Panc1 (cell line): ENCODE results near the gene KCND3. TPM values are rescaled to one million over a fixed set of nuclear protein-coding genes. Genes with fewer than 3 reads are reported as not detected.

ENCODE experiments used
- ATAC-seq: fragments of 200-7000 bp; cut with Tn5 transposase; 2 replicates; pipeline ENCODE4 v1.9.1; 2020; ENCODE audit warnings: mild to moderate bottlenecking, moderate library complexity
- BruUV-seq: library from RNA; stranded (reverse); fragments of 400-500 nt; replicated peaks from 2 replicates; lab custom pipeline; 2021; lab: Mats Ljungman, UMichigan
- CTCF ChIA-PET: fragments of 300-600 bp; sonication (Branson Sonifier 250); formaldehyde crosslinking; loops from one replicate; lab custom pipeline; 2022; ENCODE audit warnings: antibody characterized with exemption; lab: Charles Lee
- POLR2A ChIA-PET: fragments of 300-600 bp; sonication (Branson Sonifier 250); formaldehyde crosslinking; loops from one replicate; lab custom pipeline; 2022; ENCODE audit warnings: antibody characterized with exemption; lab: Charles Lee
- DNase-seq: peaks from one replicate; pipeline ENCODE4 v3.0.0-alpha.2; 2010; ENCODE audit warnings: low read depth, low spot score
- H3K27ac ChIP-seq: 2 replicates; pipeline ENCODE4 v1.5.1; 2011; ENCODE audit warnings: mild to moderate bottlenecking, low read length, inconsistent platforms
- H3K27me3 ChIP-seq: fragments of 200-500 bp; sonication (Bioruptor generic); 2 replicates; pipeline ENCODE4 v1.6.0; 2014; ENCODE audit warnings: low read length, inconsistent platforms; ENCODE audit not compliant: control insufficient read depth, insufficient read depth
- H3K36me3 ChIP-seq: fragments of 200-500 bp; sonication (Bioruptor generic); 2 replicates; pipeline ENCODE4 v1.5.1; 2014; ENCODE audit warnings: inconsistent platforms, mild to moderate bottlenecking, low read length, moderate library complexity; ENCODE audit not compliant: control insufficient read depth, insufficient read depth
- H3K4me1 ChIP-seq: 2 replicates; pipeline ENCODE4 v1.5.1; 2011; ENCODE audit warnings: inconsistent platforms, mild to moderate bottlenecking, low read length, moderate library complexity; ENCODE audit not compliant: control insufficient read depth, insufficient read depth
- H3K4me3 ChIP-seq, 2 experiments: 2 replicates each; pipeline ENCODE4 v1.5.1; 2011 to 2012; ENCODE audit warnings: low read depth in 2 of 2, low read length in 2 of 2, mild to moderate bottlenecking in 2 of 2, inconsistent platforms in 1 of 2, moderate library complexity in 1 of 2
- H3K9me3 ChIP-seq: fragments of 200-500 bp; sonication (Bioruptor generic); 2 replicates; pipeline ENCODE4 v1.5.1; 2014; ENCODE audit warnings: low read depth, mild to moderate bottlenecking, inconsistent platforms, low read length, moderate library complexity; ENCODE audit not compliant: control insufficient read depth, insufficient read depth
- POLR2AphosphoS5 ChIP-seq: IDR thresholded peaks from 2 replicates; pipeline ENCODE4 v1.6.1; 2012; ENCODE audit warnings: mild to moderate bottlenecking, low read depth, low read length, moderate library complexity
- REST ChIP-seq, 2 experiments: IDR thresholded peaks; 2 replicates each; pipeline ENCODE4 v1.6.1; 2011 to 2012; ENCODE audit warnings: low read depth in 2 of 2, control low read depth in 1 of 2, low read length in 1 of 2, mild to moderate bottlenecking in 1 of 2, moderate library complexity in 1 of 2; ENCODE audit not compliant: insufficient read depth in 1 of 2
- SIN3A ChIP-seq: IDR thresholded peaks from 2 replicates; pipeline ENCODE4 v1.6.1; 2012; ENCODE audit warnings: low read depth, mild to moderate bottlenecking, low read length, moderate library complexity, borderline replicate concordance; ENCODE audit not compliant: insufficient read depth
- TCF7L2 ChIP-seq: IDR thresholded peaks from 2 replicates; pipeline ENCODE4 v1.6.1; 2011; ENCODE audit warnings: mild to moderate bottlenecking, low read depth, low read length, inconsistent platforms
- in situ Hi-C: cut with HindIII; loops from 2 replicates; pipeline ENCODE4 v1.10.0; 2016; ENCODE audit warnings: low sequenced_read_pairs, low pct_unique_long_range_greater_than_20kb
- intact Hi-C: fragments of 100-400 bp; cut with micrococcal nuclease; formaldehyde crosslinking; loops from one replicate; pipeline ENCODE4 v1.10.0; 2022; ENCODE audit not compliant: unreplicated experiment
- total RNA-seq: library from RNA; stranded (reverse); gene quantifications from one replicate; pipeline ENCODE4 v1.2.1, GENCODE V29; 2021; ENCODE audit not compliant: unreplicated experiment
- TF ChIP-seq, protein P1 (sequence below): fragments of 450-650 bp; IDR thresholded peaks from 2 replicates; pipeline ENCODE4 v1.5.1; 2017; ENCODE audit warnings: mild to moderate bottlenecking

The KCND3 gene
- total RNA-seq, 1 experiment from 2014 or later: not detected

DNA sequence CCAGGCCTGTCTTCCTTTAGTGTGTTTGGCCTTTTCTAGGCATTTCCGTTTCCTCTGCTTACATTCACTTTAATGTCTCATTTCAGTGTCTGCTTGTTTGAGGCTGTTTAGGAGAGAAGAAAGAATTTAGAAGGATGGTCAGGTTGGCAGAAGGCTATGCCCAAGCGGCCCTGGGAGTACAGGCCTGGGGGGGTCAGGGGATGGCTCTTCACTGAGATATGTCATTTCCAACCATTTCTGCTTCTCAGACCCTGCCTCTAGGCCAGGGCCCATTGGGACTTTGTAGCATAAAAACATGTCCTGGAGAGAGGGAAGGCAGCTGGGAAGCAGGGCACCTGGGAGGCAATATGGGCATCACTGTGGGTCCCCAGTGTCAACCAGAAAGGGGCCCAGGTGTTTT lies 147.7 kb downstream of the KCND3 start:
- H3K9me3 ChIP-seq: no peaks in the 10 kb centered on the region
- no peak for TF ChIP-seq REST (IDR thresholded peaks at IDR 0.05; ENCODE audit: insufficient read depth in 1 of 2, low read depth in 2 of 2, low read length in 1 of 2)
- no peak for TF ChIP-seq POLR2AphosphoS5
- TF ChIP-seq, protein P1, sequence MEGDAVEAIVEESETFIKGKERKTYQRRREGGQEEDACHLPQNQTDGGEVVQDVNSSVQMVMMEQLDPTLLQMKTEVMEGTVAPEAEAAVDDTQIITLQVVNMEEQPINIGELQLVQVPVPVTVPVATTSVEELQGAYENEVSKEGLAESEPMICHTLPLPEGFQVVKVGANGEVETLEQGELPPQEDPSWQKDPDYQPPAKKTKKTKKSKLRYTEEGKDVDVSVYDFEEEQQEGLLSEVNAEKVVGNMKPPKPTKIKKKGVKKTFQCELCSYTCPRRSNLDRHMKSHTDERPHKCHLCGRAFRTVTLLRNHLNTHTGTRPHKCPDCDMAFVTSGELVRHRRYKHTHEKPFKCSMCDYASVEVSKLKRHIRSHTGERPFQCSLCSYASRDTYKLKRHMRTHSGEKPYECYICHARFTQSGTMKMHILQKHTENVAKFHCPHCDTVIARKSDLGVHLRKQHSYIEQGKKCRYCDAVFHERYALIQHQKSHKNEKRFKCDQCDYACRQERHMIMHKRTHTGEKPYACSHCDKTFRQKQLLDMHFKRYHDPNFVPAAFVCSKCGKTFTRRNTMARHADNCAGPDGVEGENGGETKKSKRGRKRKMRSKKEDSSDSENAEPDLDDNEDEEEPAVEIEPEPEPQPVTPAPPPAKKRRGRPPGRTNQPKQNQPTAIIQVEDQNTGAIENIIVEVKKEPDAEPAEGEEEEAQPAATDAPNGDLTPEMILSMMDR: no peak
- TF ChIP-seq SIN3A: no peak
- TF ChIP-seq TCF7L2: no peak
- ATAC-seq (no peak), DNase-seq (no peak)
- H3K4me1 ChIP-seq: no peaks in the 10 kb centered on the region
- in situ Hi-C loops (no loop called here), intact Hi-C loops (no loop called here)
- POLR2A ChIA-PET: no interaction called here
- BruUV-seq: no TSS peak
- no peak overlapping the region for H3K27ac ChIP-seq
- H3K27me3 ChIP-seq: no peaks in the 10 kb centered on the region
- H3K4me3 ChIP-seq: no peak overlapping the region
- no peaks in the 10 kb centered on the region for H3K36me3 ChIP-seq
- CTCF ChIA-PET: no interaction called here

DNA sequence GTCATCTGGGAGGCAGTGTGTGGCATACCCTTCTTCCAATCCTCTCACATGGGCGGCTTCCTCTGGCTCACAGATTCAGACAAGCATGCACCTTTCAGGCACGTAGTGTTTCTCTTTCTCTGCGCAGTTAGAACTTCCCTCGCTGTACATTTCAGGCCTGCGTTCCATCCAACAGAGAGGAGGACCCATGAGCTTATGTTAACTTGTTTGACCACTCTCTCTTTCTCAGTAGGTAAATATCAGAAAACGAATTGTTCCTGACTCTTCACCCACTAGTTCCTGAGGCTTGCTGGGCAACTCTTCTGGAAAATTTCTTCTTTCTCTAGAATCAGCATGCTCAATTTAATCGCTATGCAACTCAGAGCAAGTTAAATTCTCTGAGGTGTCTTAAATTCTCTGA lies 148.3 kb downstream of the KCND3 start:
- no peaks in the 10 kb centered on the region for H3K27me3 ChIP-seq

More for the DNA sequence above, 148.3 kb downstream of the KCND3 start:
- POLR2A ChIA-PET: no interaction called here
- TF ChIP-seq REST (IDR thresholded peaks at IDR 0.05; ENCODE audit: insufficient read depth in 1 of 2, low read depth in 2 of 2, low read length in 1 of 2): no peak
- Histone ChIP-seq H3K4me3 (no peak overlapping the region), H3K27ac (no peak overlapping the region), H3K4me1 (no peaks in the 10 kb centered on the region), H3K9me3 (no peaks in the 10 kb centered on the region), H3K36me3 (no peaks in the 10 kb centered on the region)
- in situ Hi-C loops (no loop called here), intact Hi-C loops (no loop called here)
- CTCF ChIA-PET: no interaction called here
- no TSS peak for BruUV-seq
- DNase-seq: no peak
- ATAC-seq: no peak
